ENCODE results near the gene KRTAP20-1. TPM values are rescaled to one million over a fixed set of nuclear protein-coding genes. Genes with fewer than 3 reads are reported as not detected.
A peak's percentile ranks its signal among the peaks of the same experiment; 100 is the strongest.

Gene KRTAP20-1
- total RNA-seq, 4 donors from 2014 or later = not detected

- no peak for TF ChIP-seq CTCF (IDR thresholded peaks at IDR 0.05)
- ATAC-seq (ENCODE audit: low FRiP score) (no peak), DNase-seq (ENCODE audit: low spot score) (no peak)
Measured at GRCh38 chr21:30620080-30620479, 3.9 kb downstream of the KRTAP20-1 start.

DNA sequence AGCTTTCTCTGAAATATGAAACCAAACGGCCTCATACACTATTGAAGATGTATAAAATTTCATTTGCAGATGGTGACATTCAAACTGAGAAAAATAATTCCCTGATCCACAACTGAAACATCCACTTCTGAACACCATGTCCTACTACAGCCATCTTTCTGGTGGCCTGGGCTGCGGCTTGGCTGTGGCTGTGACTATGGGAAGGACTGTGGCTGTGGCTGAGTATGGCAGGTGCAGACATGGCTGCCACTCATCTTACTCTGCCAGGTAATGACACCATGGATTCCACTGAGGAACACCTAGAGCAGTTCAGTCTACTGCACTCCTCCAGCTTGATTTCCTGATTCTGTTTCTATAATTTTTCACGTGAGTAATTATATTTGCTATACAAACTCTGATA, 4.3 kb downstream of the KRTAP20-1 start, which contains the start of gene KRTAP20-4:
KRTAP20-4 (plus strand) TSS at position 106 of the 400 bp plus-strand sequence.
- DNase-seq (ENCODE audit: low spot score) (no peak), ATAC-seq (ENCODE audit: low FRiP score) (no peak)
- no peak for TF ChIP-seq CTCF (IDR thresholded peaks at IDR 0.05)

- no peak for TF ChIP-seq CTCF (IDR thresholded peaks at IDR 0.05)
- no peak for DNase-seq (ENCODE audit: low spot score)
- ATAC-seq (ENCODE audit: low FRiP score) = peak; percentile 51
Measured at GRCh38 chr21:30623362-30623761, 7.1 kb downstream of the KRTAP20-1 start.

GRCh38 chr21:30625449-30626165, 9.4 kb downstream of the KRTAP20-1 start:
- no peak for TF ChIP-seq CTCF (IDR thresholded peaks at IDR 0.05)
- ATAC-seq (ENCODE audit: low FRiP score) = no peak
- DNase-seq (ENCODE audit: low spot score) = no peak

DNA sequence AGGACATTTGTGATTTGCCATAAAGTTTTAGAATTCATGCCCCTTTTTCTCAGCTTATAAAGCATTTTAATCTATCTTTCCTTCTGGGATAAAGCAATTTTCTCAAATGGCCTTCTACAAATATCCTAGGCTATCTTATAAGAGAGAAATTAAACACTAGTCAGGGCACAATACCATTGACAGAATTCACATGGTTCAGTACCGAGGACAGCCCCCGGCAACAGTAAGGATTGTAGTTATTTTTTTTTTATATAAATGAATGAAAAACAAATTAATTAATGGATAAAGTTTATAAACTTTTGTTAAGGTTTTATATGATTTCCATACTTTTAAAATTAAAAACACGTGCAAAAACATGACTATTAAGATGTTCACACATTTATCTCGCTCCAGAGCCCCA, 11.9 kb downstream of the KRTAP20-1 start:
- no peak for ATAC-seq (ENCODE audit: low FRiP score)
- no peak for TF ChIP-seq CTCF (IDR thresholded peaks at IDR 0.05)
- DNase-seq (ENCODE audit: low spot score) = no peak

DNA sequence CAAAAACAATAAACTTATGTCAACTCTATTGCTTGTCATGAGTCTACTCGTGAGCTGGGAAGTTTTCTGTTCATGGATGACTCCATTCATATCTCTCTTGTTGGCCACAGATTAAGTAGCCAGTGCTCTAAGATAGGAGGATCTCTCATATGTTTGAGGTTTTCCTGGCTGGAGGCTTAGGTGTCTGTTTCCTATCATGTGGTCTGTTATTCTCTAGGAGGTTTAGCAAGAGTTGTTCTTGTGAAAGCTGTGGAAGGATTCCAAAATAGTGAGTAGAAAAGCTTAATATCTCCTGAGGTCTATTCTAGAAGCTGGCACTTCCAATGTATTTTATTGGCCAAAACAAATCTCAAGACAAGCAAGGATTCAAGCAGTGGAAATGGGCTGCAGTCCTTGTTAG, 13.0 kb downstream of the KRTAP20-1 start:
- DNase-seq (ENCODE audit: low spot score) (no peak), ATAC-seq (ENCODE audit: low FRiP score) (peak; percentile 86)
- no peak for TF ChIP-seq CTCF (IDR thresholded peaks at IDR 0.05)

GRCh38 chr21:30634906-30635305, 18.7 kb downstream of the KRTAP20-1 start, which contains the start of gene KRTAP20-2:
Gene KRTAP20-2, plus strand, starts transcription at chr21:30635206. Its CDS starts 58 bp downstream, at chr21:30635264.
- ATAC-seq (ENCODE audit: low FRiP score) (no peak), DNase-seq (ENCODE audit: low spot score) (no peak)
- no peak for TF ChIP-seq CTCF (IDR thresholded peaks at IDR 0.05)

Data from omental fat pad (tissue), 4 donors.